Measurements from ENCODE around the gene TSPY10. TPM values are rescaled to one million over a fixed set of nuclear protein-coding genes. Genes with fewer than 3 reads are reported as not detected.
"Not testable (repeated sequence)": the region's sequence is repeated elsewhere in the genome, so short reads cannot be mapped to it uniquely, and the experiment has no call there.

TSPY10 gene
- total RNA-seq (not detected), polyA plus RNA-seq (not detected)
- long read RNA-seq, donor 1, result 0 reads
- long read RNA-seq, donor 2, result 0 reads
- long read RNA-seq, donor 3, result 0 reads

GRCh38 chrY:9527580-9527979 lies at the start of gene TSPY10:
TSS of gene TSPY10 (plus strand) at chrY:9527880. CDS start at chrY:9527926, 46 bp downstream.
- ATAC-seq; H3K4me3 ChIP-seq; intact Hi-C loops (cut with DNase I); H3K36me3 ChIP-seq; H3K27me3 ChIP-seq; H3K9me3 ChIP-seq; DNase-seq; H3K4me1 ChIP-seq; H3K27ac ChIP-seq: not testable (repeated sequence)
- WGBS, 2 donors, result no CpG with 5 or more reads among the region's 26 CpGs

- ATAC-seq; H3K4me3 ChIP-seq; H3K36me3 ChIP-seq; H3K4me1 ChIP-seq; intact Hi-C loops (cut with DNase I); H3K27me3 ChIP-seq; H3K9me3 ChIP-seq; H3K27ac ChIP-seq; DNase-seq: not testable (repeated sequence)
- no CpG with 5 or more reads among the region's 26 CpGs for WGBS, 2 donors
Observed at GRCh38 chrY:9486967-9487366, 40.7 kb upstream of the TSPY10 start, which contains the start of gene TSPY9. TSS of gene TSPY9 (plus strand) at chrY:9487267. CDS start at chrY:9487313, 46 bp downstream.

GRCh38 chrY:9504396-9504795 lies 23.3 kb upstream of the TSPY10 start:
- H3K27ac ChIP-seq; ATAC-seq; H3K9me3 ChIP-seq; H3K4me3 ChIP-seq; H3K27me3 ChIP-seq; H3K4me1 ChIP-seq; intact Hi-C loops (cut with DNase I); H3K36me3 ChIP-seq: not testable (repeated sequence)
- DNase-seq, result peak in 1 of 2 donors; percentile 0
- 56 to 67% methylated on average over 2 of the region's 6 CpGs for WGBS, 2 donors

- H3K27ac ChIP-seq; H3K4me3 ChIP-seq; H3K9me3 ChIP-seq; H3K36me3 ChIP-seq; H3K27me3 ChIP-seq; DNase-seq; ATAC-seq; H3K4me1 ChIP-seq; intact Hi-C loops (cut with DNase I): not testable (repeated sequence)
- 78 to 82% methylated on average over 7 of the region's 12 CpGs for WGBS, 2 donors
Observed at GRCh38 chrY:9516287-9516686, 11.4 kb upstream of the TSPY10 start.

Other genes starting within 250 kb of the TSPY10 start
- not detected for gene TSPY4, start 190.4 kb upstream of the TSPY10 start, total RNA-seq
- gene TSPY4, start 190.4 kb upstream of the TSPY10 start, polyA plus RNA-seq, result not detected
- not detected for gene TSPY8, start 170.1 kb upstream of the TSPY10 start, total RNA-seq
- gene TSPY8, start 170.1 kb upstream of the TSPY10 start, polyA plus RNA-seq, result not detected
- gene TSPY3, start 129.5 kb upstream of the TSPY10 start, total RNA-seq, result not detected
- not detected for gene TSPY3, start 129.5 kb upstream of the TSPY10 start, polyA plus RNA-seq
- gene TSPY1, start 60.9 kb upstream of the TSPY10 start, total RNA-seq, result not detected
- not detected for gene TSPY1, start 60.9 kb upstream of the TSPY10 start, polyA plus RNA-seq
- not detected for gene TSPY9, start 40.6 kb upstream of the TSPY10 start, total RNA-seq
- not detected for gene TSPY9, start 40.6 kb upstream of the TSPY10 start, polyA plus RNA-seq